Measurements from ENCODE around the gene TWIST2.

The TWIST2 gene

DNA sequence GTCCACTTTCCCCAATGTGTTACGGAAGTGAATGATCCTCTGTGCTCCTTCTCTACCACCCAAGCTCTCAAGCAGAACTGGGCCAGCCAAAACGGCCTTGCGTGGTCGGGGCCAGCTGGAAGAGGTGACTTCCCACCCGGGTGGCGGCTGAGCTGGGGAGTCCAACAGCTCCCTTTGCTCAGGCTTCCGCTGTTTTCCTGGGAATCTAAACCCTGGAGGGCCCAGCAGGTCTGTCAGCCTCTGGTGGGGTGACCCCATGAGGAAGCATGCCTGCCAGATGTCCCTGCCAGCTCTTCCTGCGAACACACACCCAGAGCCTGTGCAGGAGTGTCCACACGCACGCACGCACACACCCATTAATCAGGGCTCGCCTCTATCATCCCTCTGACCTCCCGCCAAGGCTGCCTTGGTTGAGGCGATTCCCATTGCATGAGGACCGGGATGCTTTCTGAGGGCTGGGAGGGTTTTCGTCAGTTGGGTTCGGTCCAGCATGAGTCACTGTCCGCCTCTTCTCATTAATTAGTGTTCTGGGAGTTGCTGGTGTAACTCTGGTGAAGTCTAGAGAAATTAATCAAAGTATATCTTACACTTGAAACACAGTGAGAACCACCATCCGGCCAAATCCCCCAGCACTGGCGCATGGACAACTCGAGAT, 90.6 kb downstream of the TWIST2 start:
- Histone ChIP-seq H3K27me3 (peaks cover 0 to 6% of the 10 kb centered on the region in 2 donors), H3K9me3 (no peaks in the 10 kb centered on the region), H3K27ac (peak overlapping the region; percentile 5 to 27), H3K4me3 (no peak overlapping the region), H3K4me1 (no peaks in the 10 kb centered on the region), H3K36me3 (no peaks in the 10 kb centered on the region)
- TF ChIP-seq, protein P1, sequence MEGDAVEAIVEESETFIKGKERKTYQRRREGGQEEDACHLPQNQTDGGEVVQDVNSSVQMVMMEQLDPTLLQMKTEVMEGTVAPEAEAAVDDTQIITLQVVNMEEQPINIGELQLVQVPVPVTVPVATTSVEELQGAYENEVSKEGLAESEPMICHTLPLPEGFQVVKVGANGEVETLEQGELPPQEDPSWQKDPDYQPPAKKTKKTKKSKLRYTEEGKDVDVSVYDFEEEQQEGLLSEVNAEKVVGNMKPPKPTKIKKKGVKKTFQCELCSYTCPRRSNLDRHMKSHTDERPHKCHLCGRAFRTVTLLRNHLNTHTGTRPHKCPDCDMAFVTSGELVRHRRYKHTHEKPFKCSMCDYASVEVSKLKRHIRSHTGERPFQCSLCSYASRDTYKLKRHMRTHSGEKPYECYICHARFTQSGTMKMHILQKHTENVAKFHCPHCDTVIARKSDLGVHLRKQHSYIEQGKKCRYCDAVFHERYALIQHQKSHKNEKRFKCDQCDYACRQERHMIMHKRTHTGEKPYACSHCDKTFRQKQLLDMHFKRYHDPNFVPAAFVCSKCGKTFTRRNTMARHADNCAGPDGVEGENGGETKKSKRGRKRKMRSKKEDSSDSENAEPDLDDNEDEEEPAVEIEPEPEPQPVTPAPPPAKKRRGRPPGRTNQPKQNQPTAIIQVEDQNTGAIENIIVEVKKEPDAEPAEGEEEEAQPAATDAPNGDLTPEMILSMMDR (IDR thresholded peaks at IDR 0.05) = no peak
- DNase-seq = peak; percentile 92 to 94
- intact Hi-C loops (cut with DNase I; ENCODE audit: low total_unique reads) = no loop called here

DNA sequence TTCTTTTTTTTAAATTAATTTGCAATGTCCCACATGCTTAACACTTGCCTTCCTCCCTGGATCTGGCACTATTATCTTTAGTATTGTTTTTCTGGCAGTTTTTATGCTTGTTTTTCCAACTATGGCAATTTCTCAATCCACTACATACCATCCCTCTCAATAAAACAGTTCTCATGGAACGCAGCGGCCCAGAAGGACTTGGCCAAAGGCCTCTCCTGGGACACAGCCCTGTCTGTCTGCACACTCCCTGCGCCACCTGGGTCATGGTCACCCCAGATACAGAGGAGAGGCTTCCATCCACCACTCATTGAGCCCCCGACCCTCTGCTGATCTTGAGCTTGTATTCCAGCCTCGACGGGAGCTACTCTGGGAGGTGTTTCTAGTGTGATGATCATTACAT, 91.2 kb downstream of the TWIST2 start:
- TF ChIP-seq, protein P1 (IDR thresholded peaks at IDR 0.05) = no peak
- Histone ChIP-seq H3K4me3 (no peak overlapping the region), H3K27ac (no peak overlapping the region), H3K4me1 (no peaks in the 10 kb centered on the region), H3K36me3 (no peaks in the 10 kb centered on the region), H3K9me3 (no peaks in the 10 kb centered on the region), H3K27me3 (peaks cover 0 to 9% of the 10 kb centered on the region in 2 donors)
- intact Hi-C loops (cut with DNase I; ENCODE audit: low total_unique reads) = no loop called here
- peak; percentile 78 to 85 for DNase-seq

DNA sequence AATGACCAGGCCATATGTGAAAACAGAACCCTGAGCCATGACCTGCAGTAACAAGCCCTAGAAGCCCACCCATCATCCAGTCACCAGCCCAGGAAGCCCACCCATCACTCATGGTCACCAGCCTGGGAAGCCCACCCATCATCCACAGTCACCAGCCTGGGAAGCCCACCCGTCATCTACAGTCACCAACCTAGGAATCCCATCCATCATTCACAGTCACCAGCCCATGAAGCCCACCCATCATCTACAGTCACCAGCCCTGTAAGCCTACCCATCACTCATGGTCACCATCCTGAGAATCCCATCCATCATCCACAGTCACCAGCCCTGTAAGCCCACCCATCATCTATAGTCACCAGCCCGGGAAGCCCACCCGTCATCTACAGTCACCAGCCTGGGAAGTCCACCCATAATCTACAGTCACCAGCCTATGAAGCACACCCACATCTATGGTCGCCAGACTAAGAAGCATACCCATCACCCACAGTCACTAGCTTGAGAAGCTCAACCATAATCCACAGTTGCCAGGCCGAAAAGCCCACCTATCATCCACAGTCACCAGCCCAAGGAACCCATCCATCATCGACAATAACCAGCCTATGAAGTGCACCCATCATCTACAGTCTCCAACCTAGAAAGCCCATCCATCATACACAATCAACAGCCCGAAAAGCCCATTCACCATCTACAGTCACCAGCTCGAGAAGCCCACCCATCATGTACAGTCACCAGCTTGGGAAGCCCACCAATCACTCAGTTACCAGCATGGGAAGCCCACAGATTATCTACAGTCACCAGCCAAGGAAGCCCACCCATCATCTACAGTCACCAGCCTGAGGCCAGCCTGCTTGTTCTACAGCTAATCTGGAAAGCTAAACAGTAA, 91.9 kb downstream of the TWIST2 start:
- intact Hi-C loops (cut with DNase I; ENCODE audit: low total_unique reads) = loop anchor here (10.0 kb wide), 1 partner anchor 225 kb away; no protein-coding TSS in a partner anchor
- peaks cover 0 to 9% of the 10 kb centered on the region in 2 donors for H3K27me3 ChIP-seq
- TF ChIP-seq, protein P1 (IDR thresholded peaks at IDR 0.05) = no peak
- no peaks in the 10 kb centered on the region for H3K4me1 ChIP-seq
- no peak overlapping the region for H3K27ac ChIP-seq
- DNase-seq = peak in 1 of 2 donors; percentile 49
- H3K9me3 ChIP-seq = no peaks in the 10 kb centered on the region
- no peak overlapping the region for H3K4me3 ChIP-seq
- no peaks in the 10 kb centered on the region for H3K36me3 ChIP-seq

DNA sequence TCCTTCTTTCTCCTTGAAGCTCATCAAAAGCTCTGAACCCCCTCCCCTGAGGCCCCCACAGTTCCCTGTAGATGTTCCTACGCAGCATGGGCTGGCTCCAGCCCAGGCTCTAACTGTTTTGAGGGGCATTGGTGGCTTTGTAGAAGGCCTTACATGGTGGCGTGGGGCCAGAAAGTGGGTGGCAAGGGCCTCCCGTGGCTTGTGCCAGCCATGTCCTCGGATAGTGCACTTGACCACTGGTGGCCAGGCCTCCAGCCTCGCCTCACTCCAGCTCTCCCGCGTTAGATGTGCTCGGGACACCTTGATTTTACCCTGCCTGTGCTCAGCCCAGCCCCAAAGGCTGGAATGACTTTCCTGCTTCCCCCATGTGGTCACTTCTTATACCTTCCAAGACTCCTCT, 92.9 kb downstream of the TWIST2 start:
- TF ChIP-seq, protein P1 (IDR thresholded peaks at IDR 0.05) = no peak
- Histone ChIP-seq H3K36me3 (no peaks in the 10 kb centered on the region), H3K27ac (no peak overlapping the region), H3K9me3 (no peaks in the 10 kb centered on the region), H3K27me3 (peaks cover 0 to 9% of the 10 kb centered on the region in 2 donors), H3K4me1 (no peaks in the 10 kb centered on the region), H3K4me3 (no peak overlapping the region)
- DNase-seq = peak in 1 of 2 donors; percentile 61
- intact Hi-C loops (cut with DNase I; ENCODE audit: low total_unique reads) = loop anchor here (10.0 kb wide), 1 partner anchor 226 kb away; no protein-coding TSS in a partner anchor

DNA sequence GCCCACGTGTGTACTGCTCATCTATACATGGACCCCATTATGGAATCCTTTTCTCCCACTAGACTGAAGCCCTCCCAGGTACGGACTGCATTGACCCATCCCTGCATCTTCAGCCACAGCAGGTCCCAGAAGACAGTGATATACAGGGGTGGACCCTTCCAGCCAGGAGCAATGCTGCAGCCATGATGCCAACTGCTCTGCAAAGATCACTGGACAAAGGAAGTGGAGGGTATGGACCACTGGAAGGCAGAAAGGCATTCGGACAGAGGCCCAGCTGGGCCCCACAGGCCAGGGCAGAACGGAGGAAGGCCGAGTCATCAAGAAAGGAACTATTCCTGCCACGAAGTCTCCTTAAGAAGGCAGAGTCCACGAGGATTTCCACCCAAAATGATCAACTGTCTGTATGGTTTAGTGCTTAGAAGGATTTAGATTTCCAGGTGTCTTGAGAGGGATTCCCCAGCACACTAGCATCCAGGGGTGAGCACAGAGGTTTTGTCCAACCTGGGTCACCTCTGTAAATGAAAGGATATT, 93.4 kb downstream of the TWIST2 start:
- H3K4me3 ChIP-seq = no peak overlapping the region
- intact Hi-C loops (cut with DNase I; ENCODE audit: low total_unique reads) = loop anchor here (10.0 kb wide), 1 partner anchor 227 kb away; no protein-coding TSS in a partner anchor
- H3K27ac ChIP-seq = no peak overlapping the region
- H3K36me3 ChIP-seq = no peaks in the 10 kb centered on the region
- TF ChIP-seq, protein P1 (IDR thresholded peaks at IDR 0.05) = no peak
- peaks cover 0 to 9% of the 10 kb centered on the region in 2 donors for H3K27me3 ChIP-seq
- DNase-seq = peak in 1 of 2 donors; percentile 38
- no peaks in the 10 kb centered on the region for H3K4me1 ChIP-seq
- no peaks in the 10 kb centered on the region for H3K9me3 ChIP-seq
